ENCODE data around the gene TMOD1.

The TMOD1 gene

GRCh38 chr9:97518909-97519307 is 17.4 kb downstream of the TMOD1 start:
- DNase-seq: no peak

GRCh38 chr9:97519441-97519970 is 18.0 kb downstream of the TMOD1 start:
- DNase-seq: no peak

GRCh38 chr9:97521576-97522333 is 20.3 kb downstream of the TMOD1 start:
- DNase-seq: no peak

GRCh38 chr9:97524424-97524823 is 23.0 kb downstream of the TMOD1 start:
- no peak for DNase-seq

GRCh38 chr9:97525451-97525850 is 24.0 kb downstream of the TMOD1 start:
- no peak for DNase-seq

- DNase-seq: no peak
These were observed 25.6 kb downstream of the TMOD1 start for GRCh38 chr9:97526895-97527575.

GRCh38 chr9:97527626-97528528 is 26.4 kb downstream of the TMOD1 start:
- no peak for DNase-seq

GRCh38 chr9:97528529-97529230 is 27.2 kb downstream of the TMOD1 start:
- no peak for DNase-seq

- no peak for DNase-seq
These were observed 28.1 kb downstream of the TMOD1 start for GRCh38 chr9:97529363-97530076.

GRCh38 chr9:97531888-97532376 is 30.5 kb downstream of the TMOD1 start:
- no peak for DNase-seq

GRCh38 chr9:97534185-97534584 is 32.7 kb downstream of the TMOD1 start:
- no peak for DNase-seq

GRCh38 chr9:97534961-97535594 is 33.6 kb downstream of the TMOD1 start:
- no peak for DNase-seq

- DNase-seq: no peak
These were observed 34.3 kb downstream of the TMOD1 start for GRCh38 chr9:97535771-97536170.

GRCh38 chr9:97536480-97536879 is 35.0 kb downstream of the TMOD1 start:
- DNase-seq: no peak

- DNase-seq: no peak
These were observed 42.1 kb downstream of the TMOD1 start for GRCh38 chr9:97543561-97543960.

GRCh38 chr9:97545486-97545885 is 44.0 kb downstream of the TMOD1 start:
- no peak for DNase-seq

GRCh38 chr9:97547098-97547829 is 45.8 kb downstream of the TMOD1 start:
- no peak for DNase-seq

- DNase-seq: no peak
These were observed 46.9 kb downstream of the TMOD1 start for GRCh38 chr9:97548379-97548778.

- DNase-seq: no peak
These were observed 47.5 kb downstream of the TMOD1 start for GRCh38 chr9:97548819-97549540.

GRCh38 chr9:97550386-97550785 is 48.9 kb downstream of the TMOD1 start:
- DNase-seq: no peak

All from KG1 (cell line).